HG02840 (cell line): ENCODE results near the gene UROD.

Source experiments
- ATAC-seq: cut with Tn5 transposase; IDR thresholded peaks from one replicate; pipeline ENCODE4 v1.9.1; 2021; ENCODE audit warnings: mild to moderate bottlenecking, moderate library complexity, moderate number of reproducible peaks; ENCODE audit not compliant: unreplicated experiment, low FRiP score

Gene UROD

GRCh38 chr1:45008076-45008475 is 4.0 kb upstream of the UROD start:
- ATAC-seq, result no peak

GRCh38 chr1:45008516-45008915 is 3.5 kb upstream of the UROD start:
- no peak for ATAC-seq

- no peak for ATAC-seq
These were observed 2.7 kb upstream of the UROD start for GRCh38 chr1:45009296-45009865.

GRCh38 chr1:45009956-45010854 is 1.8 kb upstream of the UROD start:
- no peak for ATAC-seq

GRCh38 chr1:45010855-45011811 is 921 bp upstream of the UROD start, which contains the start of gene HECTD3:
TSS of gene HECTD3 (minus strand) at chr1:45011324. CDS start at chr1:45011257, 67 bp downstream.
- ATAC-seq, result peak; percentile 48

- no peak for ATAC-seq
These were observed 705 bp downstream of the UROD start for GRCh38 chr1:45012639-45013278.

GRCh38 chr1:45013551-45014209 is 1.6 kb downstream of the UROD start:
- no peak for ATAC-seq

GRCh38 chr1:45014321-45015028 is 2.4 kb downstream of the UROD start:
- no peak for ATAC-seq

- ATAC-seq, result no peak
These were observed 3.6 kb downstream of the UROD start for GRCh38 chr1:45015683-45016082.

GRCh38 chr1:45016090-45016697 is 4.1 kb downstream of the UROD start:
- no peak for ATAC-seq

- ATAC-seq, result no peak
These were observed 4.7 kb downstream of the UROD start for GRCh38 chr1:45016767-45017166.

GRCh38 chr1:45018599-45019230 is 6.7 kb downstream of the UROD start:
- ATAC-seq, result peak; percentile 56

GRCh38 chr1:45023663-45024062 is 11.6 kb downstream of the UROD start:
- no peak for ATAC-seq

GRCh38 chr1:45026446-45026845 is 14.4 kb downstream of the UROD start:
- no peak for ATAC-seq

GRCh38 chr1:45032837-45033236 is 20.8 kb downstream of the UROD start:
- no peak for ATAC-seq

- no peak for ATAC-seq
These were observed 21.3 kb downstream of the UROD start for GRCh38 chr1:45033356-45033755.

- no peak for ATAC-seq
These were observed 23.7 kb downstream of the UROD start for GRCh38 chr1:45035631-45036301.

GRCh38 chr1:45037456-45037855 is 25.4 kb downstream of the UROD start:
- ATAC-seq, result no peak
